Heart left ventricle (tissue), 13 donors: ENCODE measurements around the gene AHDC1.

Experiments used
- CTCF ChIP-seq, 12 donors: fragments of 200-600 bp; sonication (generic) in 4 of 12; IDR thresholded peaks; one replicate each; pipeline versions ENCODE4 v1.5.0 to v1.8.0; 2018 to 2022; ENCODE audit warnings: antibody characterized with exemption in 12 of 12, mild to moderate bottlenecking in 5 of 12
- POLR2A ChIP-seq, 2 donors: fragments of 450-650 bp; IDR thresholded peaks; one replicate each; pipeline ENCODE4 v1.6.1; 2017; ENCODE audit warnings: antibody characterized with exemption in 2 of 2, mild to moderate bottlenecking in 2 of 2, moderate library complexity in 2 of 2
- donor health status: ischemic (EF 13 %, LVEDD 7.1; RV severe dilation, severe dysfunction).
- donor health status: DM: no; HTN: yes; CAD: no.
- donor health status: DM: no; HTN: no; CAD: no.
- donor health status: ischemic (EF 25% LVEDD 6.9; RV normal size, moderate dysfunction).
- donor health status: ischemic (EF 25% LVEDD 5.7; RV mildly dilated, moderate dysfunction).
- donor health status: ischemic (EF 35%, LVEDD 5.7; RV mildly dilated, moderate dysfunction).
- donor health status: nonischemic (EF 11% LVEDD 7.7; RV severe dilation, severe dysfunction).
- donor health status: DM: yes; HTN: yes; CAD: no.
- donor health status: PGD.
- donor health status: ischemic (EF 29% LVEDD 5.4; RV normal size, mild dysfunction).
- donor health status: nonischemic (EF 23%, LVEDD 6.1; RV moderate dilation, normal function).

GRCh38 chr1:27567971-27568299 lies 36.0 kb downstream of the AHDC1 start:
- TF ChIP-seq CTCF (IDR thresholded peaks at IDR 0.05) (no peak), POLR2A (IDR thresholded peaks at IDR 0.05) (no peak)
